Spinal cord (tissue), 10 donors: ENCODE measurements around the gene LIMA1. TPM values are rescaled to one million over a fixed set of nuclear protein-coding genes. Genes with fewer than 3 reads are reported as not detected.
"Not testable (repeated sequence)": the region's sequence is repeated elsewhere in the genome, so short reads cannot be mapped to it uniquely, and the experiment has no call there.

Experiments used
- DNase-seq, 6 donors: peaks; one replicate each; pipeline versions ENCODE4 v3.0.0 to v3.0.0-alpha.2; 2013 to 2015; ENCODE audit warnings: low spot score in 6 of 6, low read depth in 4 of 6
- H3K27ac ChIP-seq: one replicate; pipeline ENCODE4 v1.5.1; 2013; ENCODE audit warnings: low read depth, low read length, control low read depth
- H3K27me3 ChIP-seq: one replicate; pipeline ENCODE4 v1.6.1; 2013; ENCODE audit warnings: low read length; ENCODE audit not compliant: control insufficient read depth, insufficient read depth
- H3K36me3 ChIP-seq: one replicate; pipeline ENCODE4 v1.6.1; 2013; ENCODE audit warnings: low read length; ENCODE audit not compliant: control insufficient read depth, insufficient read depth
- H3K4me1 ChIP-seq: one replicate; pipeline ENCODE4 v1.6.1; 2013; ENCODE audit warnings: low read length; ENCODE audit not compliant: control insufficient read depth, insufficient read depth
- H3K4me3 ChIP-seq: one replicate; pipeline ENCODE4 v1.5.1; 2013; ENCODE audit warnings: low read depth, low read length, control low read depth
- H3K9me3 ChIP-seq: one replicate; pipeline ENCODE4 v1.6.1; 2013; ENCODE audit warnings: low read length; ENCODE audit not compliant: control insufficient read depth, insufficient read depth
- WGBS: methylation state at CpG from one replicate; pipeline ENCODE4 v1.1.5; 2013; ENCODE audit warnings: missing lambda C conversion rate; ENCODE audit not compliant: insufficient coverage; 5-methylcytosine and 5-hydroxymethylcytosine counted together
- long read RNA-seq, 4 donors: transcript quantifications; one replicate each; lab custom pipeline, GENCODE V29; 2026
- polyA plus RNA-seq, 2 donors: library from polyadenylated mRNA; unstranded; fragments of 120-200 nt; gene quantifications; one replicate each; pipeline ENCODE4 v1.2.1, GENCODE V29; 2013; ENCODE audit not compliant: insufficient read length in 2 of 2
- total RNA-seq, 2 donors: library from RNA; depleted of rRNA in 1 of 2; stranded (reverse); fragments of 120-200 nt in 1 of 2; fragments of >200 nt in 1 of 2; gene quantifications; one replicate each; pipeline versions ENCODE4 v1.2.3 to v1.2.4, GENCODE V29; 2013 to 2014
- donor health status: healthy.

LIMA1 gene
- 10 to 100 TPM; 51.9 to 77.7 TPM for total RNA-seq
- polyA plus RNA-seq = 10 to 100 TPM; 49.3 to 60.2 TPM
- long read RNA-seq, donor 1, transcript LIMA1-215 (8 exons, 3,254 nt) = major isoform, 6 of 11 reads
- long read RNA-seq, donor 1, partial matches to known transcripts = 0 of 11 reads
- long read RNA-seq, donor 1, other reads (novel, unspliced or antisense) = 0 of 11 reads
- long read RNA-seq, donor 2, partial matches to known transcripts = 0 of 2 reads
- long read RNA-seq, donor 2, other reads (novel, unspliced or antisense) = 0 of 2 reads
- long read RNA-seq, donor 3, transcript LIMA1-215 (8 exons, 3,254 nt) = major isoform, 5 of 8 reads
- long read RNA-seq, donor 3, partial matches to known transcripts = 0 of 8 reads
- long read RNA-seq, donor 3, other reads (novel, unspliced or antisense) = 0 of 8 reads
- long read RNA-seq, donor 4, transcript LIMA1-215 (8 exons, 3,254 nt) = major isoform, 7 of 30 reads
- long read RNA-seq, donor 4, transcript LIMA1-201 (11 exons, 3,706 nt) = minor isoform, 5 of 30 reads
- long read RNA-seq, donor 4, partial matches to known transcripts = 14 of 30 reads
- long read RNA-seq, donor 4, other reads (novel, unspliced or antisense) = 0 of 30 reads

GRCh38 chr12:50283229-50283923 lies at the start of gene LIMA1:
Gene LIMA1 (minus strand): TSS chr12:50283520. CDS start chr12:50248751, 34,769 bp downstream.
- H3K4me3 ChIP-seq = peak within 1 kb of the TSS; percentile 99
- WGBS = under 1% methylated on average over 47 of the region's 52 CpGs
- peak within 1 kb of the TSS; percentile 86 for H3K27ac ChIP-seq
- H3K36me3 ChIP-seq = no peaks in the 10 kb centered on the region
- no peaks in the 10 kb centered on the region for H3K27me3 ChIP-seq
- peak; percentile 67 to 96 (median 83) for DNase-seq
- H3K9me3 ChIP-seq = no peaks in the 10 kb centered on the region
- H3K4me1 ChIP-seq = peaks cover 16% of the 10 kb centered on the region

- no CpG with 5 or more reads among the region's 1 CpG for WGBS
- Histone ChIP-seq H3K27me3 (no peaks in the 10 kb centered on the region), H3K4me1 (no peaks in the 10 kb centered on the region), H3K9me3 (no peaks in the 10 kb centered on the region), H3K27ac (no peak overlapping the region), H3K36me3 (no peaks in the 10 kb centered on the region), H3K4me3 (no peak overlapping the region)
- no peak for DNase-seq
Observed at GRCh38 chr12:50331745-50332144, 48.4 kb upstream of the LIMA1 start.

- DNase-seq, H3K4me1 ChIP-seq, H3K9me3 ChIP-seq, H3K27ac ChIP-seq, H3K4me3 ChIP-seq, H3K27me3 ChIP-seq, H3K36me3 ChIP-seq: not testable (repeated sequence)
- WGBS = 91% methylated on average over 4 of the region's 5 CpGs
Observed at GRCh38 chr12:50328664-50329063, 45.3 kb upstream of the LIMA1 start.

DNA sequence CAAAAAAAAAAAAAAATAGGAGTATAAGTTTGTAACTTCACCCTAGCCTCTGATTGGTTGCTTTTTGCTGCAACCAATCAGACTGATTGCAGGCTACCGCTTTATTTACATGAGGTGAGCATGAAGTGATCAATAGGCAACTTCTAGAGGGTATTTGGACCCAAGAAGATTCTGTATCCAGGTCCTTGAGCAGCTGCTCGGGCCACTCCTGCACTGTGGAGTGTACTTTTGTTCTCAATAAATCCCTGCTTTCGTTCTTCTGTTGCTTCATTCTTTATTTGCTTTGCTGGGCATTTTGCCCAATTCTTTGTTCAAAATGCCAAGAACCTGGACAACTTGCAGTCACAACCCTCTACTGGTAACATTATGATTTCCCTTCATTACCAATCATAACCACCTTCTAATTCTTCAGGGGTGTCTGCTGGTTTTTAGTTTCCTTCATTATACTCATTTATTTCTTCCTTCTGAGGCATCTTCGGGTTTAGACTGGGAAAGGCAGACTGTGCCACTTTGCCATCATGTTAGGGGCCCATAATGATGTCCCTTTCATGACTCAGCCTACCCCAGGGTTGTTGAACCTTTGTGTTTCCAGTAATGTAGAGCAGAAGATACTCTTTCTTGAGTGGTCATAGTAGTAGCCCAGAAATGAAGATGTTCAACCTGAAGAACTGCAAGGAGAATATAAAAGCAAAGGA lies 43.4 kb upstream of the LIMA1 start:
- 46% methylated on average over 3 of the region's 4 CpGs for WGBS
- no peaks in the 10 kb centered on the region for H3K27me3 ChIP-seq
- no peak overlapping the region for H3K27ac ChIP-seq
- H3K4me1 ChIP-seq = no peaks in the 10 kb centered on the region
- H3K36me3 ChIP-seq = no peaks in the 10 kb centered on the region
- H3K4me3 ChIP-seq = no peak overlapping the region
- DNase-seq = peak in 2 of 6 donors; percentile 32 to 33
- no peaks in the 10 kb centered on the region for H3K9me3 ChIP-seq

DNA sequence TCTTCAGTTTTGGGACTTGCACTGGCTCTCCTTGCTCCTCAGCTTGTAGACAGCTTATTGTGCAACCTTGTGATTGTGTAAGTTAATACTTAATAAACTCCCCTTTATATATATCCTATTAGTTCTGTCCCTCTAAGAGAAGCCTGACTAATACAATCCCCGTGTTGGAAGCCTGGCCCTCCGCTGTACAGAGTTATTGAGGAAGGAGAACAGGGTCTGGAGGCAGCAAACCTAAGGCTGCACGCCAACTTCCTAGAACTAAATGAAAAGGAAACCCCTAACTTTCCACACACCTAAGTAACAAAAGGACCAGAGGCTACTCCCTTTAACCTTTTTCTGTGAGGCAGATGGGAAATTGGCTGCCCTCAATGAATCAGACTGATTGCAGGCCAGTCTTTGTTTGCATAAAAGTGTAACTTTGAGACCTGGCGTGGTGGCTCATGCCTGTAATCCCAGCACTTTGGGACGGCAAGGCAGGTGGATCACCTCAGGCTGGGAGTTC lies 42.6 kb upstream of the LIMA1 start:
- 90% methylated on average over 4 of the region's 5 CpGs for WGBS
- H3K9me3 ChIP-seq = no peaks in the 10 kb centered on the region
- no peak for DNase-seq
- no peak overlapping the region for H3K4me3 ChIP-seq
- no peaks in the 10 kb centered on the region for H3K27me3 ChIP-seq
- H3K4me1 ChIP-seq = no peaks in the 10 kb centered on the region
- H3K27ac ChIP-seq = no peak overlapping the region
- no peaks in the 10 kb centered on the region for H3K36me3 ChIP-seq

GRCh38 chr12:50324770-50325169 lies 41.5 kb upstream of the LIMA1 start:
- not testable (repeated sequence) for H3K4me3 ChIP-seq, H3K27ac ChIP-seq, H3K9me3 ChIP-seq, H3K27me3 ChIP-seq, DNase-seq, H3K36me3 ChIP-seq, H3K4me1 ChIP-seq
- 93% methylated on average over 2 of the region's 4 CpGs for WGBS

DNA sequence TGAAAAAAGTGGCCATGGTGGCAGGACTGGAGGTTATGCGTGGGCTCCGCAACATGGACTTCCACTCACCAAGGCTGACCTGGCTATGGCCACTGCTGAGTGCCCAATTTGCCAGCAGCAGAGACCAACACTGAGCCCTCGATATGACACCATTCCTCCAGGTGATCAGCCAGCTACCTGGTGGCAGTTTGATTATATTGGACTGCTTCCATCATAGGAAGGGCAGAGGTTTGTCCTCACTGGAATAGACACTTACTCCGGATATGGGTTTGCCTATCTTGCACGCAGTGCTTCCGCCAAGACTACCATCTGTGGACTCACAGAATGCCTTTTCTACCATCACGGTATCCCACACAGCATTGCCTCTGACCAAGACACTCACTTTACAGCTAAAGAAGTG lies 40.8 kb upstream of the LIMA1 start:
- not testable (repeated sequence) for H3K9me3 ChIP-seq, H3K27me3 ChIP-seq, H3K27ac ChIP-seq, H3K36me3 ChIP-seq, DNase-seq, H3K4me3 ChIP-seq, H3K4me1 ChIP-seq
- WGBS = 94% methylated on average over 7 of the region's 7 CpGs

DNA sequence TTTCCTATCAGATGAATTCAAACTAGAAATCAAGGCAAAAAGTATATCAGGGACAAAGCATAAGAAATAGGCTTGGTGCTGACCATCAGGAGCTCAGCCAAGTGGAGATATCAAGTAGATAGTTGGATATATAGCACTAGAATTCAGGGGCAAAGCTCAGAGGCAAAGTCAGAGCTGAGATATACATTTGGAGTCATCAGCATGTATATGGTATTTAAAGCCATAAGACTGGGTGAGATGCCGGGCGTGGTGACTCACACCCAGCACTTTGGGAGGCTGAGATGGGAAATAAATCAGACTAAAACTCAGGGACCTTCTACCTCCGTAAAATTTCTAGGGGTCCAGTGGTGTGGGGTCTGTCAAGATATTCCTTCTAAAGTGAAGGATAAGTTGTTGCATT lies 38.9 kb upstream of the LIMA1 start:
- H3K27ac ChIP-seq = no peak overlapping the region
- 100% methylated on average over 2 of the region's 3 CpGs for WGBS
- no peaks in the 10 kb centered on the region for H3K9me3 ChIP-seq
- no peaks in the 10 kb centered on the region for H3K27me3 ChIP-seq
- no peak overlapping the region for H3K4me3 ChIP-seq
- no peaks in the 10 kb centered on the region for H3K4me1 ChIP-seq
- no peaks in the 10 kb centered on the region for H3K36me3 ChIP-seq
- no peak for DNase-seq

DNA sequence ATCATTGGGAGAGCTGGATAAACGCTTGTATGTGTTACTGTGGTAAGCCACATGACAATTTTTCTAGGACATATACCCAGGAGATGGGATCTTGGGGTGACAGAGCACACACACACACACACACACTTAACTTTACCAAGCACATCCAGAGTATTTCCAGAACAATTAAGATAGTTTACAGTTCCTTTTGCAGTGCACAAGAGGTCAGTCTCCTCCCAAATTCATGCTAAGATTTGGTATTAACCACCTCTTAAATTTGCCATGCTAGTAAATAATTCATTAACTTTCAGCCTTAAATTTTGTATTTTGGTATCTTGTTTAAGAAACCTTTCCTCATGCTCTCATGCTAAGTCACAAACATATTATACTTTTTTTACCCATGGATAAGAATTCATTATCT lies 33.9 kb upstream of the LIMA1 start:
- WGBS = no CpG with 5 or more reads among the region's 1 CpG
- no peak overlapping the region for H3K4me3 ChIP-seq
- no peak overlapping the region for H3K27ac ChIP-seq

More for the DNA sequence above, 33.9 kb upstream of the LIMA1 start:
- Histone ChIP-seq H3K9me3 (no peaks in the 10 kb centered on the region), H3K36me3 (no peaks in the 10 kb centered on the region), H3K27me3 (no peaks in the 10 kb centered on the region), H3K4me1 (no peaks in the 10 kb centered on the region)
- no peak for DNase-seq
